ENCODE results near the gene HMCN2.

Gene HMCN2, protein sequence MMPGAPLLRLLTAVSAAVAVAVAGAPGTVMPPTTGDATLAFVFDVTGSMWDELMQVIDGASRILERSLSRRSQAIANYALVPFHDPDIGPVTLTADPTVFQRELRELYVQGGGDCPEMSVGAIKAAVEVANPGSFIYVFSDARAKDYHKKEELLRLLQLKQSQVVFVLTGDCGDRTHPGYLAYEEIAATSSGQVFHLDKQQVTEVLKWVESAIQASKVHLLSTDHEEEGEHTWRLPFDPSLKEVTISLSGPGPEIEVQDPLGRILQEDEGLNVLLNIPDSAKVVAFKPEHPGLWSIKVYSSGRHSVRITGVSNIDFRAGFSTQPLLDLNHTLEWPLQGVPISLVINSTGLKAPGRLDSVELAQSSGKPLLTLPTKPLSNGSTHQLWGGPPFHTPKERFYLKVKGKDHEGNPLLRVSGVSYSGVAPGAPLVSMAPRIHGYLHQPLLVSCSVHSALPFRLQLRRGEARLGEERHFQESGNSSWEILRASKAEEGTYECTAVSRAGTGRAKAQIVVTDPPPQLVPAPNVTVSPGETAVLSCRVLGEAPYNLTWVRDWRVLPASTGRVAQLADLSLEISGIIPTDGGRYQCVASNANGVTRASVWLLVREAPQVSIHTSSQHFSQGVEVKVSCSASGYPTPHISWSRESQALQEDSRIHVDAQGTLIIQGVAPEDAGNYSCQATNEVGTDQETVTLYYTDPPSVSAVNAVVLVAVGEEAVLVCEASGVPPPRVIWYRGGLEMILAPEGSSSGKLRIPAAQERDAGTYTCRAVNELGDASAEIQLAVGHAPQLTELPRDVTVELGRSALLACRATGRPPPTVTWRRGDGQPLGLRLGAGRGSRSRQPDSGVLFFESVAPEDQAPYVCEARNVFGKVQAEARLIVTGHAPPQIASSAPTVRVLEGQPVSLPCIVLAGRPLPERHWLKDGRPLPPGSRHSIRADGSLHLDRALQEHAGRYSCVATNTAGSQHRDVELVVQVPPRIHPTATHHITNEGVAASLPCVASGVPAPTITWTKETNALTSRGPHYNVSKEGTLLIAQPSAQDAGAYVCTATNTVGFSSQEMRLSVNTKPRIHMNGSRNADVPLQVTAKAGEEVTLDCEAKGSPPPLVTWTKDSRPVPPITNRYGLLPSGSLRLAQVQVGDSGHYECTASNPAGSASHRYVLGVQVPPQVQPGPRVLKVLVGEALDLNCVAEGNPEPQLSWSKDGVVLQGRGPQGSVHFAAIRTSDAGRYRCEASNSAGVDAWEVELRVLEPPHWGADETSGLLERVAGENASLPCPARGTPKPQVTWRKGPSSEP (N-terminal part only)

DNA sequence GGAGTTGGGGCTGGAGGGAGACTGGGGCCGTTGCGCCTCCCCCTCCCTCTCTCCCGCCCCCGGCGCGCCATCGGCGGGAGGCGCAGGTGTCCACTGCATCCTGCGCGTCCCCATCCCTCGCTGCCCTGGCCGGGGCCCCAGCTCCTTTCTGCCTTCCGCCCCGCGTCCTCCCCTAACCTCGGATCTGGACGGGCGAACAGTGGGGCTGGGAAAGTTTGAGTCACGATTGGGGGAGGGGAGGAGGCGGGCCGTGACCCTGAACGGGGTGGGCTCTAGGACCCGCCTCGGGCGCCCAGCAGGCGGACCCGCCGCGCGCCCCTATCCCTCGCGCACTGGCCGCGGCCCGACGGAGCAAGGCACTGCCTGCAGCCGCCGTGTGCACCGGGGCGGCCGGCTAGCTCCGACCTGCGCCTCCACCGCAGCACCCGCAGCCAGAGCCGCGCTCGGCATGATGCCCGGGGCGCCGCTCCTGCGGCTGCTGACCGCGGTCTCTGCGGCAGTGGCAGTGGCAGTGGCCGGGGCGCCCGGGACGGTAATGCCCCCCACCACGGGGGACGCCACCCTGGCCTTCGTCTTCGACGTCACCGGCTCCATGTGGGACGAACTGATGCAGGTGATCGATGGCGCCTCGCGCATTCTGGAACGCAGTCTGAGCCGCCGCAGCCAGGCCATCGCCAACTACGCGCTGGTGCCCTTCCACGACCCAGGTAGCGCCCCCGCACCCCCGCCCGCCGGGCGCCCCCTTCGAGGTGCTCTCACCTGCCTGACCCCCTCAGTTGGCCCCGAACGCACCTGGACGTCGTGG, at the start of gene HMCN2:
HMCN2 (plus strand) TSS at position 330 of the 805 bp plus-strand sequence; CDS start at position 449, 119 bp downstream.
- DNase-seq: peak; percentile 82

DNA sequence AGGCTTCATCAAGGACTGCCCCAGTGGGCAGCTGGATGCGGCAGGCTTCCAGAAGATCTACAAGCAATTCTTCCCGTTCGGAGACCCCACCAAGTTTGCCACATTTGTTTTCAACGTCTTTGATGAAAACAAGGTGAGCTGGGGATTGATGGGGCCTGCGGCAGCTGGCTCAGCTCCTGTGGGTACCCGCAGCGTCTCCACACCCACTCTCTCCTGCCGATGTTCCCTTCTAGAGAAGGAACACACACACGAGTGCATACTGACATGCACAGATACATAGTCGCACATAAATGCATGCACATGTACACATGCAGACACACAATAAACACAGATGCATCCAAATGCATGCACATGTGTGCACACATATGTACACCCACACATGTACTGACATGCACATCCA, 47.7 kb upstream of the HMCN2 start:
- no peak for DNase-seq

DNA sequence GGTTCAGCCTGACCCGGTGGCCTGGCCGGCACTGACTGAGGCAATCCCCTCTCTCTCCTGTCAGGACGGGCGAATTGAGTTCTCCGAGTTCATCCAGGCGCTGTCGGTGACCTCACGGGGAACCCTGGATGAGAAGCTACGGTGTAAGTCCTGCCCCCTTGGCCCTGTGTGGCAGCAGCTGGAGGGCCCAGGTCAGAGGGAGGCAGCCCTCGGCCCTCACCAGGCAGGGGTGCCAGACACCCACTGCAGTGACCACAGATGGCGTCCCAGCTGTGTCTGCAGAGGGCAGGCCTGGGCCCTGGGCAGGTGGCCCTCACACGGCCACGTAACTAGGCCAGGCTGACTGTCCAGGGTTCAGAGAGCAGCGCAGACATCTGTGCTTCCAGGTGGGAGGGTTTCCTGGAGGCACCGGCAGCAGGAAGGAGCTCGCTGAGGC, 45.9 kb upstream of the HMCN2 start:
- no peak for DNase-seq

DNA sequence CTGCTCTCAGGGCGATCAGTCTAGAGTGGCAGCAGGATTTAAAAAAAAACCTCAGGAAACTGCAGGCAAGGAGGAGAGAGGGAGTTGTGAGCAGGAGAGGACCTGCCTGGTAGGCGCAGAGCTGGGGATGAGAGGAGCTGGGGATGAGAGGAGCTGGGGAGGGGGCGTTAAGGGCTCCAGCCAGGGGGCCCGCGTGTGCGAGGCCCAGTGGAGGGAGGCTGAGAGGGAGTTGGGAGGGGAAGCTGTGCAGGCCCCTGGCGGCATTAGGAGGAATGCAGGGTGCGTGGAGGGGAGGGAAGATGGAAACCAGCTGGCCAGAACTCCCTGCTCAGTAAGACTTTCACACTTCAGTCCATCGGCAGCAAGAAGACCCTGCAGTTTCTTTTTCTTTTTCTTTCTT, 45.2 kb upstream of the HMCN2 start:
- no peak for DNase-seq

DNA sequence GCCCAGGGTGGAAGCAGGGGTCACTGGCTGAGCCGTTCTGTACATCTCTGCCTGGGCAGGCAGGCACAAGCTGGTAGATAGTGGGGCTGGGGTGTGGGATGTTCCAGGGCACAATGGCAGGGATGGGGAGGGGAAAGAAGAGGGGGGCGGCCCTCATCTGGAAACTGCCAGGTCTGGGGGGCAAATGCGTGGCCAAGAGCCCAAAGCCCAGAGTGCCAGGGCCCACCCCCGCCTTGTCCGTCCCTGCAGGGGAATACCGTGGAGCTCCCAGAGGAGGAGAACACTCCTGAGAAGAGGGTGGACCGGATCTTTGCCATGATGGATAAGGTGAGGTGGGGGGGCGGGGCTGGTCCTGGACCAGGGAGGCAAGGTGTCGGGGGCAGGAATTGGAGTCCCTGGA, 42.7 kb upstream of the HMCN2 start:
- no peak for DNase-seq

DNA sequence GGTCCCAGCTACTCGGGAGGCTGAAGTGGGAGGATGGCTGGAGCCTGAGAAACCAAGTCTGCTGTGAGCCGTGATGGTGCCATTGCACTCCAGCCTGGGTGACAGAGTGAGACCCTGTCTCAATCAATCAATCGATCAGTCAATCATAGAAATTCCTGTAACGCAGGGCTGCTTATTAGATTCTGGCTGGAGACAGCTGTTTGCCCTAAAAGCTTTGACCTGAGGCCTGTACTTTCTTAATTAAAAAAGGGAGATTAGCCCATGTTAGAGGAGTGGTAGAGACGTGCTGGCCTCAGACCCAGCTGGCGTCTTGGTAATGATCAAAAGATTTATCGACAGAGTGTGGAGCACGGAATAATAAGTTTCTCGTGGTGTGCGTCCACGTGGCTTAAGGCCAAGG, 40.5 kb upstream of the HMCN2 start:
- no peak for DNase-seq

DNA sequence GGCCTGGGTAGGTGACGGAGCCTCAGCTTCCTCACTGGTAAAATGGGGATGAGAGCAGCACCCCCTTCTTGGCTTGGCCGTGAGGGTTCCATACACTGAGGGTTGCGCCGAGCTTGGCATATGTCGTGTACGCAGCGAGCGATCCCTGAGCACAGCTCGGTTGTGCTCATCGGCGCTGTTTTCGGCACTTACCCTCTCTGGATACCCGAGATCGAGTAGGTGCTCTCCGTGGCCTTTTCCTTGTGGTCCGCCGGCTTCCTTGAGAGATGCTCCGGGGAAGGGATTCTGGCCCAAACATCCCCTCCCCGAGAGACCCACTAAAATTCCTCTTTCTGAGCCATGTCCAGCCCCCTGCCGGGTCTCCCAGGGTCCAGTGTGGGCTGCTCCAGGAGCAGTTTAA, 40.0 kb upstream of the HMCN2 start:
- DNase-seq: no peak

DNA sequence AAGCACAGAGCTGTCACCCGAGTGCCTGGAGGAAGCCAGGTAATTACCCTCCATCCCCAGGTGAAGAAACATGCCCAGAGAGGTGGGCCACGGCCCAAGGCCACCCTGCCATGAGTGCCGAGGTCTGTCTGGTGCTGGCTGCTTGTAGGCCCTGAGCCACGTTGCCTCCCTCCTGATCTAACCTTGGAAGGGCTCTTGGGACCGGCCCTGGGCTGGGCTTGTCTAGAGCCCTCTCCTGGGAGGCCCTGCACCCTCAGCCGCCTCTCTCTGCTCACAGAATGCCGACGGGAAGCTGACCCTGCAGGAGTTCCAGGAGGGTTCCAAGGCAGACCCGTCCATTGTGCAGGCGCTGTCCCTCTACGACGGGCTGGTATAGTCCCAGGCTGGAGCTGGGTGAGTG, 39.4 kb upstream of the HMCN2 start:
- peak; percentile 36 for DNase-seq

DNA sequence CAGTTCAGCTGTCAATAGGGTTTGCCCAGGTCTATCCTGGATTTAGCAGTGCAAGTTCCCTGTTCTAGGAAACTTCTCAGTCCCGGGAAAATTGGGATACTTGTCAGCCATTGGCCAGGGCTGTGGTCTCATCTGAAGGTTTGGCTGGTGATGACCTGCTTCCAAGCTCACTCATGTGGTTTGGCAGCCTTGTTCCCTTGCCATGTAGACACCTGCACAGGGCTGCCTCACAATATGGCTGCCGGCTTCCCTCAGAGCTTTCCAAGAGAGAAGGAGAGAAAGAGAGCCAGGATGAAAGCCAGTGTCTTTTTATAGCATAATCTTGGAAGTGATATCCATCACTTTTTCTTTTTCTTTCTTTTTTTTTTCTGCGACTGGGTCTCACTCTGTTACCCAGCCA, 37.7 kb upstream of the HMCN2 start:
- no peak for DNase-seq

DNA sequence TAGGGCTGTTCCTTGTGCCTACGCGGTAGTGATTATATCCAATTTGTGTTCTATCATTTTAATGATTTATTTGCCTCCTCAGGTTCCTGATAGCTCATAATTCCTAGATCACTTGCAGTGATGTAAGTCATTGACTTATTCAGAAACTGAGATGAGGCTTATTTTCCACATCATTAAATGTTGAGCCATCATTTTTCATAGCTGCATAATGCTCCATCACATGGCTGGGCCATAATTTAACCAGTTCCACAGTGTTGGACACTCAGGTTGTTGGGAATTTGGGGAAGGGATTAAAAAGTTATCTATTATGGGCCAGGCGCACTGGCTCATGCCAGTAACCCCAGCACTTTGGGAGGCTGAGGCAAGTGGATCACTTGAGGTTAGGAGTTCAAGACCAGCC, 35.8 kb upstream of the HMCN2 start:
- no peak for DNase-seq

DNA sequence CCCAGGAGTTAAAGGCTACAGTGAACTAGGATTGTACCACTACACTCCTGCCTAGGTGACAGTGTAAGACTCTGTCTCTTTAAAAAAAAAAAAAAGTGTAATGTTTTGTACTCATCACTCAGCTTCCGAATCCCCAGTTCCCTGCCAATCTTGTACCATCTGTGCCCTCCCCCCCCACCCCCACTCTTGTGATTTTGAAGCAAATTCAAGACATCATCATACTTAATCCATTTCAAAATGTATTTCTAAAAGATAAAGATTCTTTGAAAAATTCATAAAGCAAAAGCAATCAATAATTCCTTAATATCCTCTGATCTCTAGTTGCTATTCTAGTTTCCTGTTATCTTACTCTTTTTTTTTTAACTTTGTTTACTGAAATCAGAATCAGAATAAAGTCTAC, 34.9 kb upstream of the HMCN2 start:
- DNase-seq: no peak

DNA sequence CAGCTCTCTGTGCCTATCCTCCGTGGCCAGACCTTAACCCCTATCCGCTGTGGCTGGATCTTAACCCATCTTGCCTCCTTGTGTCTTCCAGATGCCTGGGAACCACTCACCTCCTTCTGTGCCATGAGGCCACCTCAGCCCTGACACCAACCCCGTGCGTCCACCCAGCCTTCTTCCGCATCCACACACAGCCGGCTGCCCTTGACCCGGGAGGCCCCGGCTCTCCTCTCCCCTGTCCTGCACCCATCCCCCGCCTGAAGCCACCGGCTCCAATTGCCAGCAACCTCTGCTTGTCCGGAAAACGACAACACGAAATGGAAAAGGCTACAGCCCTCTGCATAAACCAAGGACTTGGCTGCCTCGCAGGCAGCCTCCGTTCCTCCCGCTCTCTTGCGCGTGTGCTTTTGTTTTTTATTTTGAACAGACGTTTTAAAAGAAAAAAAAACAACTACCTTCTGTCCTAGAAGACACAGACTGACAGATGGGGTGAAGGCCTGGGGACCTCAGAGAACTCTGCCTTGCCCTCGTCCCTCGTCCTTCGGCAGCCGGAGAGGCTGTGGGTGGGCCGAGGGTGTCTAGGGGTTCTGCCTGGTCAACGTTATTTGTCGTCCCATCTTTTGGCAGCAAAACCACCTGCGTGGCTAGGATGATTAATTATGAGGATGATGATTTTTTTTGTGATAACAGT, 32.5 kb upstream of the HMCN2 start:
- peak; percentile 22 for DNase-seq

DNA sequence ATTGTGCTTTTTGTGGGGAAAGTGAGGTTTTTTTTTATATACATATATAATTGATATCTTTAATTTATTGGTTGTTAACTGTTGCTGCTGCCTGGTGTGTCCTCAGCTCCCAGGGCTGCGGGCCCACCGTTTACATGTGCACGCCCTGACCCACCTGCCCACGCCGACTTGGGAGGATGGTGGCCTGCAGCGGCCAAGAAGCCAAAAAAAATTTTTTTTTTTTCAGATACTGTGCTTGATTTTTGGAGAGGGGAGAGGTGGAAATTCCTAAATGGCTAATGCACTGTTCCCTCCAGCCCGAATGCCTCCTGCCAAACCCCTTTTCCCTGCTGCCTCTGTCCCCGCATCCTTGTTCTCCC, 32.0 kb upstream of the HMCN2 start:
- no peak for DNase-seq

DNA sequence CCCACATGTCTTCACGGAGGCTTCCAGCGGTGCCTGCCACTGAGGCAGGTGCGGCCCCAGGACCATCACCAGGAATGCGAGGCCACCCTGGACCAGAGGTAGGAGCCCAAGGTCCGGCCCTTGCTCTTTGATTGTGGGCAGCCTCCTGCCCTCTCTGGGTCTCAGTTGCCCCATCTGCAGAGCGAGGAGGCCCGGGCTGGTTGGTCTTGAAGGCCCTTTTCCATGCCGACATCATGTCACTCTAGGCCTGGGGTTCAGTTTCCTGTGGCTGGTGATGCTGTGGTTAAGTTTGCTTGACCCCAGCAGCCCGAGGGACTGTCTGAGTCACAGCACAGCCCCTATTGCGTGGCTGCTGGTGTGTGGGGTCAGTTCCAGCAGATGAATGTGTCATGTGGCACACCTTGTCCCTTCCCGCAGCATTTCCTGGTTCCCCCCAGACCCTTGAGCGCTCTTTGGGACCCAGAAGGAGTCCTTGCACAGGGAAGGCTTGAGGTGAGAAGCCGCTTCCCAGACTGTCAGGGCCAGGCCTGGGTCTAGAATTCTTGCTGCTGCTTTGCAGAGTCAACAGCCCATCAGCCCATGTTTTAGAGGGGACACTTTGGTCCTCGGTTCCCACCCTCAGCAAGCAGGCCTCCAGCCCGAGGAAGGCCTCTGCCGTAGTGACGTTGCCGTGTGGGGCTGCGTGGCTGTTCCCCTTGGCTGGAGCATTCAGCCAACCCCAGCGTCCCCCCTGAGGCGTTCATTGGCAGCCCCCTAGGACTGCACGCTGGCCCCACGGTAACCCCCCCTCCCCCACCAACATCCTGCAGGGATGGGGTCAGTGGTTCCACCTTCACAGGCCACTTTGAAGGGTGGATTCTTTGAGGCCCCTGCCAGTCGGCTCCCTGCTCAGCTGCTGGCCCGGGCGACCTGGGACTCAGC, 31.0 kb upstream of the HMCN2 start:
- DNase-seq: peak; percentile 47

DNA sequence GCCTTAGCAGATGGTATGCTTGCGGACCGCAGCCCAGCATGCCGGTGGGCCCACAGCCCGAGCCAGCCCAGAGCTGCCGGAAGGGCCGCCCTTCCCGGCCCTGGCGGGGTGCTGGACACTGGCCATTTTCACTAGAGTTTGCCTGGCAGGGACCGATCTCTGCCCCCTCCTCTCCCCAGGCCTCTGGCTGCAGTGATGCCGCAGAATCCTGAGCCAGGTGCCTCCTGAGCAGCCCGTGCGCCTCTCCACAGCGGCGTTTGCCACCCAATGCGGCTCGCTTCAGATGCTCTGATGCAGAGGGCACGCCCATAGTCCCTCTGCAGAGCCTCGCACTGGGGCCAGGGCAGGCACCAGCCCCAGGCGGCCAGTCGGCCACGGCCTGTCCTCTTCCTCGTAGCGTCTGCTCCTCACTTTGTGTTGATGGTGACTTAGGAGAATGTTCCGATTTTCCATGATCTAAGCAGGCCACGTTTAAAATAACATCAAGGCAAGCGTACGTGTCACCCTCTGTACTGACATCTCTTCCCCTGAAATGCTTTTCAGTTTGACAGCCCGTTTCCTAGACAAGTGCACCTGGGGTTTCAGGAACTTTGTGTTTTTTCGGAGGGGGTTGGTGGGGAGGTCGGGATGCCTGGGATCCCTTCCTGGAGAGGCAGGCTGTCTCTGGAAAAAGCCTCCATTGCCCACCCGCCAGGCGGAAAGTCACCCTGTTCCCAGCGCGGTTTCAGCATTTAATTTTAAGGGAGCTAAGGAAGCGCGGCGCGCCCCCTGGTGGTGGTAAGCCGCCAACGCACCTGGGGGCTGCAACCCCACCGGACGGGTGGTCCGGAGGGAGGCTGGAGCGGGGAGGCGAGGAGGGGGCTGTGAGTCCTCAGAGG, 29.8 kb upstream of the HMCN2 start:
- peak; percentile 83 for DNase-seq

DNA sequence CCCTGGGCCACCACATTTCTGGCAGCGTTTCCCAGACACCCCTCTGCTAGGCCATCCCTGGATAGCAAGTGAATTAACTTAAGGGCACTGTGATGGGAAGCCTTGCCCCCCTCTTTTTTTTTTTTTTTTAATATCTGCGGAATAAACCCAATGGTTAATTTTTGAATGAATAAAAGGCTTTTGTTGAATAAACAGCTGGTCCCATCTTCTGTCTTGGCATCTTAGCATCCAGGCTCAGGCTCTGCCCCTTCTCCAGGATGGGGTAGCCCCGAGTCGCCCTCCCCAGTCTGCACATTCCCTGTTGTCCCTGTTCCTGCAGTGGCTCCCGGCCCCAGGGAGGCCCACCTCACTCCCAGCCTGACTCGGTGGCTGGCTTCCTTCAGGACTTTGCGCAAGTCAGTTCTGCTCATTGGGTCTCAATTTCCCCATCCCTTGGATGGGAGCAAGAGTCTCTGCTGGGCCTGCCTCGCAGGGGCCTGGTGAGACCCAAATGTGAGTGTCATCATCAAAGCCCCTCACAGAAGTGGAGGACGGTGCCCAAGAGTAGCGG, 29.0 kb upstream of the HMCN2 start:
- DNase-seq: peak; percentile 13

DNA sequence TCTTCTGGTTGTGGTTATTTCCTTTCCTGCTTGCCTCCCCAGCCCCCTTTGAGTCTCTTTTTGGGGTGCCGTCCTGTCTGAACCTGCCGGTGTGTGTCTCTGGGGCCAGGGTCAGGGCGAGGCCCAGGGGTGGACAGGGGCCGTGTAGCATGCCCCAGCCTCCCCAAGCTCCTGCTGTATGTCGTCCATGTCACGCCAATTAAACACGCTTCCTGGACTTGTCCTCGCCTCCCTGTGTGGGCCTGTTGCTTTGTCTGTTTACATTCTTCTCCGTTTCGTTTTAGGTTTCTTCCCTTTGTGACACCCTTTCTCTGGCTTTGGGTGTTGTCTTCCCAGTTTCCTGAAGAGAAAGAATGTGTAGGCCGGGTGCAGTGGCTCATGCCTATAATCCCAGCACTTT, 28.5 kb upstream of the HMCN2 start:
- DNase-seq: peak; percentile 40

DNA sequence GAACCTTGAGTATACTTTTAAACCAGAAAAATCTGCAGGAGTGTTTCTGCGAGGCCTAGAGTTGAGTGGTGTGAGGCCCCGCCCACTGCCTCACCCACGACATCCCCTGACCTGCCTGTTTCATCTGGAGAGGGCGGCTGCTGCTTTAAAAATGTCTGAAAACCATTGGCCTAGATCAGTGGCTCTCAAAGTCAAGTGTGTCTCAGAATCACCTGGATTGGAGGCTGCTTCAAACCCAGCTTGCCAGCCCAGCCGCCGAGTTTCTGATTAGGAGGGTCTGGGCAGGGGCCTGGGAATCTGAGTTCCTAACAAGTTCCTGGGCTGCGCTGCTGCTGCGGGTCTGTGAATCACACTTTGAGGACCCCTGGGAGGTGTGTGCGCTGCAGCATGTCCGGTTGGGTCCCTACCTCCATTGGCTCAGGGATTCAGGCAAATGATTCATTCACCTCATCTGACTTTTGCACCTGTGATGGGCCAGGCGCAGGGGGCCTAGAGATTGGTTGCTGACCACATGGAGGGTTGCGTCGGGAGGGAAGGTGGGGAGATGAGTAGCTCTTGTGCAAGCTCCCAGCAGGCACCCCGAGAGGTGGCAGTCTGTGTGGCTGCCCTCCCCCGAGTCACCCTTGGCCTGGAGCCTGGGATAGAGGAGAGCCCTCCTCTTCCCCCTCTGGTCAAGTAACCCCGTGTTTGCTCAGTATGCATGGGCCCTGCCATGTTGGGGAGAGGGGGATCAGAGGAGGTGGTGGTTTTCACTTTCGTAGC, 27.6 kb upstream of the HMCN2 start:
- peak; percentile 43 for DNase-seq

DNA sequence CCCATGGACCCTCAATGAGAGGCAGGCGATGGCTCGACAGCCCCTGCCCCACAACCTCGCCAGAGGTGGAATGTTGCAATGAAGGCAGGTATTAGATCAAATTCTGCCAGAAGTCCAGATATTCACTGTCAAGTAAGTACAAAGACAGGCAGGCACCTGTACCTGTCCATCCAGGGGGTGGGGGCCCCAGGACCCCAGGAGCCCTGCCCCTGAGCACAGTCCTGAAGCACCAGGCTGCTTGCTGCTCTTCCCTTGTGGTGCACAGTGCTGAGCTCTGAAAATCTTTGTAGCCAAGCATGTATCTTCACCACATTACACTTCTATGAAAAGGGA, 26.2 kb upstream of the HMCN2 start:
- DNase-seq: peak; percentile 35

Data from islet precursor cell (in vitro differentiated cells).